Measurements from ENCODE around the gene HHIPL1. TPM values are rescaled to one million over a fixed set of nuclear protein-coding genes. Genes with fewer than 3 reads are reported as not detected.
A peak's percentile ranks its signal among the peaks of the same experiment; 100 is the strongest.

HHIPL1 gene
- total RNA-seq, 1 donor from 2014 or later = 0.32 TPM

GRCh38 chr14:99674064-99674650 lies 29.2 kb downstream of the HHIPL1 start:
- H3K4me2 ChIP-seq = no peak overlapping the region
- H3K27me3 ChIP-seq = no peaks in the 10 kb centered on the region
- H3K9me3 ChIP-seq (ENCODE audit: low read depth) = no peaks in the 10 kb centered on the region
- TF ChIP-seq CTCF (IDR thresholded peaks at IDR 0.05) = no peak
- TF ChIP-seq EZH2phosphoT487 (IDR thresholded peaks at IDR 0.05) = no peak
- TF ChIP-seq EZH2 (IDR thresholded peaks at IDR 0.05) = no peak
- no peak for DNase-seq (ENCODE audit: low spot score)
- no peak overlapping the region for H3K4me3 ChIP-seq
- Mint-ChIP-seq H3K27ac (peak overlapping the region; percentile 50), H3K9me3 (peaks cover 11% of the 10 kb centered on the region), H3K4me1 (peaks cover 41% of the 10 kb centered on the region), H3K27me3 (ENCODE audit: insufficient read depth, low read depth) (peaks cover 4% of the 10 kb centered on the region), H3K36me3 (peaks cover 5% of the 10 kb centered on the region), H3K4me3 (no peak overlapping the region)
- H4K20me1 ChIP-seq (ENCODE audit: low read depth) = no peaks in the 10 kb centered on the region
- no peaks in the 10 kb centered on the region for H3K79me2 ChIP-seq (ENCODE audit: low read depth)
- peaks cover 42% of the 10 kb centered on the region for H3F3A ChIP-seq (ENCODE audit: low read depth)
- H3K27ac ChIP-seq = no peak overlapping the region
- H2AFZ ChIP-seq (replicated peaks) = no peak overlapping the region
- peaks cover 34% of the 10 kb centered on the region for H3K4me1 ChIP-seq
- H3K9ac ChIP-seq = no peak overlapping the region
- H3K36me3 ChIP-seq = no peaks in the 10 kb centered on the region

- Histone ChIP-seq H4K20me1 (ENCODE audit: low read depth) (no peaks in the 10 kb centered on the region), H3K4me2 (no peak overlapping the region), H3K4me1 (peaks cover 31% of the 10 kb centered on the region), H3K36me3 (no peaks in the 10 kb centered on the region), H2AFZ (replicated peaks) (no peak overlapping the region), H3K9me3 (ENCODE audit: low read depth) (no peaks in the 10 kb centered on the region), H3K4me3 (no peak overlapping the region), H3K27ac (no peak overlapping the region), H3K27me3 (no peaks in the 10 kb centered on the region), H3K9ac (no peak overlapping the region), H3F3A (ENCODE audit: low read depth) (peaks cover 35% of the 10 kb centered on the region), H3K79me2 (ENCODE audit: low read depth) (no peaks in the 10 kb centered on the region)
- peaks cover 4% of the 10 kb centered on the region for H3K27me3 Mint-ChIP-seq (ENCODE audit: insufficient read depth, low read depth)
- H3K36me3 Mint-ChIP-seq = peaks cover 5% of the 10 kb centered on the region
- H3K4me3 Mint-ChIP-seq = no peak overlapping the region
- H3K27ac Mint-ChIP-seq = no peak overlapping the region
- peaks cover 35% of the 10 kb centered on the region for H3K4me1 Mint-ChIP-seq
- peaks cover 12% of the 10 kb centered on the region for H3K9me3 Mint-ChIP-seq
- TF ChIP-seq EZH2 (IDR thresholded peaks at IDR 0.05) (no peak), CTCF (IDR thresholded peaks at IDR 0.05) (no peak), EZH2phosphoT487 (IDR thresholded peaks at IDR 0.05) (no peak)
- DNase-seq (ENCODE audit: low spot score) = no peak
Observed at GRCh38 chr14:99674776-99675381, 29.9 kb downstream of the HHIPL1 start.

DNA sequence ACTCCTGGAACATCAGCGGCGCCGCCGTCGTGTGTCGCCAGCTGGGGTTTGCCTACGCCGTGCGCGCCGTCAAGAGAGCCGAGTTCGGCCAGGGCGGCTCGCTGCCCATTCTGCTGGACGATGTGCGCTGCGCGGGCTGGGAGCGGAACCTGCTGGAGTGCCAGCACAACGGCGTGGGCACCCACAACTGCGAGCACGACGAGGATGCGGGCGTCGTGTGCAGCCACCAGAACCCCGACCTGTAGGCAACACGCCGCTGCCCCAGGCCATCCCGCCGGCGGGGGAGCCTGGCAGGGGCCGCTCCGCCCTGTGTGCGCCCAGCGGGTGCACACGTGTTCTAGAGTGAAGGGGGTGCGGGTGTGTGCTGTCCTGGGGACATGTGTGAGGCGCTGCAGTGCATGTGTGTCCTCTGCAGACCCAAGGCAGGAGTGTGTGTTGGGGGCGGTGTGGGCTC lies 30.5 kb downstream of the HHIPL1 start:
- Mint-ChIP-seq H3K27me3 (ENCODE audit: insufficient read depth, low read depth) (peaks cover 4% of the 10 kb centered on the region), H3K9me3 (peaks cover 12% of the 10 kb centered on the region), H3K4me1 (peaks cover 32% of the 10 kb centered on the region), H3K27ac (peak overlapping the region; percentile 94), H3K36me3 (peaks cover 5% of the 10 kb centered on the region), H3K4me3 (peak overlapping the region; percentile 65)
- Histone ChIP-seq H3K4me2 (no peak overlapping the region), H3K4me3 (no peak overlapping the region), H3K27ac (no peak overlapping the region), H3K9ac (no peak overlapping the region), H3K27me3 (no peaks in the 10 kb centered on the region), H3K79me2 (ENCODE audit: low read depth) (no peaks in the 10 kb centered on the region), H3F3A (ENCODE audit: low read depth) (peaks cover 29% of the 10 kb centered on the region), H3K36me3 (no peaks in the 10 kb centered on the region), H3K4me1 (peaks cover 28% of the 10 kb centered on the region), H3K9me3 (ENCODE audit: low read depth) (no peaks in the 10 kb centered on the region), H4K20me1 (ENCODE audit: low read depth) (no peaks in the 10 kb centered on the region), H2AFZ (replicated peaks) (no peak overlapping the region)
- no peak for DNase-seq (ENCODE audit: low spot score)
- no peak for TF ChIP-seq EZH2phosphoT487 (IDR thresholded peaks at IDR 0.05)
- no peak for TF ChIP-seq CTCF (IDR thresholded peaks at IDR 0.05)
- no peak for TF ChIP-seq EZH2 (IDR thresholded peaks at IDR 0.05)
